ENCODE data around the gene SNAP47. TPM values are rescaled to one million over a fixed set of nuclear protein-coding genes. Genes with fewer than 3 reads are reported as not detected.

SNAP47 gene
- polyA plus RNA-seq, 1 donor, result 25.2 TPM

DNA sequence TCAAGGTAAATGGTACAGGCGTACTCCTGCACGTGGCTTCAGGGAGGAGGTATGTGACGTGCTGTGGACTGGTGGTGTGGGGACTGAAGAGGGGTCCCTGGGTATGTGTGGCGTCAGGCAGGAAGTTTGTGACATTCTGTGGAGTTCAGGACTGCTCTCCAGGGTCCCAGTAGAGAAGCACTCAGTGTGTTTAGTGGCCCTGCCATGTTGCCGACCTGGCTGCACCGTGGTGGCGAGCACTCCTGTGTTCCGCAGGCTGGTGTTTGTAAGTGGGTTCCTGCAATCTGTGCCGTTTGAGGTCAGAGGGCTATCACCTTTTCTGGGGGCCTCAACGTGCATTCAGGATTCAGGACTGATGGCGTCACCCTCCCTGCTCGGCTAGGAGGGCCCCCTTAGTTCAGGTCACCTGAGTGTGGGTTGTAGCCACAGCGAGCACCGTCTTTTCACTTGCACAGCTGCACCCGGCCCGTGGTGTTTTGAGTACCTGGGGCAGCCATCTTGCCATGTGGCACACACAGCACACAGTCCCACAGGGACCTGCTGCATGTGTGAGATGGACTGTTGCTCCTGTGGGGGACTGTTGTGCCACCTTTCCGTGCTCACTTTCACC is 26.5 kb downstream of the SNAP47 start:
- Histone ChIP-seq H3K27ac (ENCODE audit: low read length) (no peak overlapping the region), H3K4me1 (ENCODE audit: control insufficient read depth, insufficient read depth, low read length) (peaks cover 9% of the 10 kb centered on the region), H3K4me3 (ENCODE audit: low read length) (no peak overlapping the region), H3K27me3 (ENCODE audit: control insufficient read depth, insufficient read depth, low read length) (no peaks in the 10 kb centered on the region), H3K36me3 (ENCODE audit: control insufficient read depth, insufficient read depth, low read length) (peaks cover 65% of the 10 kb centered on the region), H3K9me3 (ENCODE audit: control insufficient read depth, low read depth, low read length) (no peaks in the 10 kb centered on the region)
- no peak for DNase-seq
- WGBS (ENCODE audit: insufficient coverage, low lambda C conversion rate), result no CpG with 5 or more reads among the region's 17 CpGs

DNA sequence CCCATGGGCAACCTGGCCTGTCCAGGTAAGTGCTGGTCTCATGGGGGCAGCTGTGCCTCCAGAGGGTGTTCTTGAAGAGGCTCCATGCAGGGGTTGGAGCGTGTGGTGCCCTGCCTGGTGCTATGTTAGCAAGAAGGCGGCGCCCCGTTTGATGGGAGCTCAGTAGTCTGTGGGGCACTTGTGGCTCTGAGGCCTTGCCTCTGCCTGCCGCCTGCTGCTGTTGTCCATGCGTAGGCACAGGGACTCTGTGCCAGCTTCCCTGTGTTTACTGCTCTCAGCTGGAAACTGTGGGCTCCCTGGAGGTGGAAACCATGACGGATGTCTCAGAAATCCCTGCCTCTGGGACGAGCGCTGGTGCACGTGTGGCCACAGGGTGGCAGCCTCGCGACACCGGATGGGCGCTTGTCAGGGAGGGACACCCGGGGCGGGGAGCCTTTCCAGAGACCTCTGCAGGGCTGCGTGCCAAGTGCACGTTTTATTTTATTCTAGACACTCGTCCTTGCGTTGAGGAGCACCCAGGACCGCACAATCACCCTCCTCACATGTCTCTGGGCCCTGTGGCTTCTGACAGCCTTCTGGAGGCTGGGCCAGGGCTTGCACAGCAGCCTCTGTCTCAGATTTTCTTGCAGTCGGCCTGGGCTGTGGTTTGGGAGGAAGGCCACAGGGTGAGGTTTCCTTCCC is 27.1 kb downstream of the SNAP47 start:
- Histone ChIP-seq H3K27me3 (ENCODE audit: control insufficient read depth, insufficient read depth, low read length) (no peaks in the 10 kb centered on the region), H3K36me3 (ENCODE audit: control insufficient read depth, insufficient read depth, low read length) (peaks cover 65% of the 10 kb centered on the region), H3K27ac (ENCODE audit: low read length) (no peak overlapping the region), H3K9me3 (ENCODE audit: control insufficient read depth, low read depth, low read length) (no peaks in the 10 kb centered on the region), H3K4me1 (ENCODE audit: control insufficient read depth, insufficient read depth, low read length) (peaks cover 15% of the 10 kb centered on the region), H3K4me3 (ENCODE audit: low read length) (no peak overlapping the region)
- peak; percentile 68 to 71 for DNase-seq
- no CpG with 5 or more reads among the region's 22 CpGs for WGBS (ENCODE audit: insufficient coverage, low lambda C conversion rate)

- no CpG with 5 or more reads among the region's 16 CpGs for WGBS (ENCODE audit: insufficient coverage, low lambda C conversion rate)
- H3K36me3 ChIP-seq (ENCODE audit: control insufficient read depth, insufficient read depth, low read length), result peaks cover 68% of the 10 kb centered on the region
Observed at GRCh38 chr1:227763246-227764018, 28.2 kb downstream of the SNAP47 start.

DNA sequence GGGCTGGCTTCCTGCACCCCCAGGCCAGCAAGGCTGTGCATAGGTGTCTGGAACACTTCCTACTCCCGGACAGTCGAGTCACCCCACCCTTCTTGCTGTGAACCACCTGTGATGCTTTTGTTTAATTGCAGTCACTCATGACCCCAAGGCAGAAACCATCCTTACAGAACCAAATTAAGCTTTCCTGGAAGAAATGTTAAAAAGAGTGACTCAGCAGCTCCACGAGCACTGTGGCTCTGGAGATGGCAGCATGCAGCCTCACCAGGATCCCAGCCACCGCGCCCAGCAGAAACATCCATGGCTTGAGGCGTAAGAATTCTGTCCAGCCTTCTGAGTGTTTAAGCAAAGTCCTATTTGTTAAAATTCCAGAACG is 28.8 kb downstream of the SNAP47 start:
- H3K4me3 ChIP-seq (ENCODE audit: low read length), result no peak overlapping the region
- no CpG with 5 or more reads among the region's 7 CpGs for WGBS (ENCODE audit: insufficient coverage, low lambda C conversion rate)
- H3K27ac ChIP-seq (ENCODE audit: low read length), result no peak overlapping the region
- peaks cover 66% of the 10 kb centered on the region for H3K36me3 ChIP-seq (ENCODE audit: control insufficient read depth, insufficient read depth, low read length)
- no peak for DNase-seq
- H3K4me1 ChIP-seq (ENCODE audit: control insufficient read depth, insufficient read depth, low read length), result peaks cover 30% of the 10 kb centered on the region
- no peaks in the 10 kb centered on the region for H3K27me3 ChIP-seq (ENCODE audit: control insufficient read depth, insufficient read depth, low read length)
- no peaks in the 10 kb centered on the region for H3K9me3 ChIP-seq (ENCODE audit: control insufficient read depth, low read depth, low read length)

More at GRCh38 chr1:227763246-227764018, 28.2 kb downstream of the SNAP47 start:
- Histone ChIP-seq H3K27ac (ENCODE audit: low read length) (no peak overlapping the region), H3K9me3 (ENCODE audit: control insufficient read depth, low read depth, low read length) (no peaks in the 10 kb centered on the region), H3K27me3 (ENCODE audit: control insufficient read depth, insufficient read depth, low read length) (no peaks in the 10 kb centered on the region), H3K4me1 (ENCODE audit: control insufficient read depth, insufficient read depth, low read length) (peaks cover 25% of the 10 kb centered on the region), H3K4me3 (ENCODE audit: low read length) (no peak overlapping the region)
- no peak for DNase-seq

GRCh38 chr1:227765261-227766014 is 30.2 kb downstream of the SNAP47 start:
- no peak overlapping the region for H3K4me3 ChIP-seq (ENCODE audit: low read length)
- no peak overlapping the region for H3K27ac ChIP-seq (ENCODE audit: low read length)
- H3K4me1 ChIP-seq (ENCODE audit: control insufficient read depth, insufficient read depth, low read length), result peaks cover 31% of the 10 kb centered on the region
- H3K36me3 ChIP-seq (ENCODE audit: control insufficient read depth, insufficient read depth, low read length), result peaks cover 59% of the 10 kb centered on the region
- H3K9me3 ChIP-seq (ENCODE audit: control insufficient read depth, low read depth, low read length), result no peaks in the 10 kb centered on the region
- WGBS (ENCODE audit: insufficient coverage, low lambda C conversion rate), result no CpG with 5 or more reads among the region's 8 CpGs
- H3K27me3 ChIP-seq (ENCODE audit: control insufficient read depth, insufficient read depth, low read length), result no peaks in the 10 kb centered on the region
- no peak for DNase-seq

DNA sequence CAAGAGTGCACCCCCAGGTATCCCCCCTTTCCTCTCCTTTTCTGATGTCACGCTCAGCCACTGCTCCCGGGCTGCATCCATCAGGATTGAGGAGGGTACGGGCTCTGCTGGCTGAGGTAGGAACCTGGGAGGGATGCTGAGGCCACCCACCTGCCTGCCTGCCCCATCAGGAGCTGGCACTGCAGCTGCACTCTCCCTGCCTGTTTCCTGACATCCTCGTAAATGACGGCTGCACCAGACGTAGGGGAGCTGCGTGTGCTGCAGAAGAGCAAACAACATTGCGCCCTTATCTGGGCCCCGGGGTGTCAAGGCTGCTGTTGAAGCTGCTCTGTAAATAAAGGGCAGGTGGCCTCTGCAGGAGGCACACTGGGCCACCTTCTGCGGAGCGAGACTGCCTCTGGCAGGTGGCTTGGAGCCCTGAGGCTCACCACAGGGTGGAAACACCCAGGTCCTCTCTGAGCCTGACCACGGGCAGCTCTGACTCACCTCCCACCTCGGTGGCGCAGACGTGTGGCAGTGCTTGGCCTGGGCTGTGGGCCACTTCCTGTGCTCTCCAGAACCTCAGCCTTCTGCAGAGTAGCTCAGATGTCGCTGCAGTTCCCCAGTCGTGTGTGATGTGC is 30.9 kb downstream of the SNAP47 start:
- peaks cover 61% of the 10 kb centered on the region for H3K36me3 ChIP-seq (ENCODE audit: control insufficient read depth, insufficient read depth, low read length)
- WGBS (ENCODE audit: insufficient coverage, low lambda C conversion rate), result 50% methylated on average over 1 of the region's 17 CpGs

GRCh38 chr1:227766653-227767277 is 31.5 kb downstream of the SNAP47 start:
- no peak overlapping the region for H3K27ac ChIP-seq (ENCODE audit: low read length)

More for the DNA sequence above, 30.9 kb downstream of the SNAP47 start:
- DNase-seq, result peak in 1 of 2 donors; percentile 59
- Histone ChIP-seq H3K4me3 (ENCODE audit: low read length) (no peak overlapping the region), H3K27ac (ENCODE audit: low read length) (no peak overlapping the region), H3K27me3 (ENCODE audit: control insufficient read depth, insufficient read depth, low read length) (no peaks in the 10 kb centered on the region), H3K9me3 (ENCODE audit: control insufficient read depth, low read depth, low read length) (no peaks in the 10 kb centered on the region), H3K4me1 (ENCODE audit: control insufficient read depth, insufficient read depth, low read length) (peaks cover 31% of the 10 kb centered on the region)

GRCh38 chr1:227767401-227768124 is 32.3 kb downstream of the SNAP47 start:
- peaks cover 52% of the 10 kb centered on the region for H3K36me3 ChIP-seq (ENCODE audit: control insufficient read depth, insufficient read depth, low read length)
- H3K4me3 ChIP-seq (ENCODE audit: low read length), result no peak overlapping the region
- WGBS (ENCODE audit: insufficient coverage, low lambda C conversion rate), result no CpG with 5 or more reads among the region's 6 CpGs
- peaks cover 30% of the 10 kb centered on the region for H3K4me1 ChIP-seq (ENCODE audit: control insufficient read depth, insufficient read depth, low read length)
- peak overlapping the region; percentile 55 for H3K27ac ChIP-seq (ENCODE audit: low read length)
- DNase-seq, result no peak
- H3K27me3 ChIP-seq (ENCODE audit: control insufficient read depth, insufficient read depth, low read length), result no peaks in the 10 kb centered on the region
- no peaks in the 10 kb centered on the region for H3K9me3 ChIP-seq (ENCODE audit: control insufficient read depth, low read depth, low read length)

More at GRCh38 chr1:227766653-227767277, 31.5 kb downstream of the SNAP47 start:
- no peak overlapping the region for H3K4me3 ChIP-seq (ENCODE audit: low read length)
- DNase-seq, result no peak
- WGBS (ENCODE audit: insufficient coverage, low lambda C conversion rate), result no CpG with 5 or more reads among the region's 19 CpGs
- no peaks in the 10 kb centered on the region for H3K27me3 ChIP-seq (ENCODE audit: control insufficient read depth, insufficient read depth, low read length)
- H3K36me3 ChIP-seq (ENCODE audit: control insufficient read depth, insufficient read depth, low read length), result peaks cover 55% of the 10 kb centered on the region
- peaks cover 31% of the 10 kb centered on the region for H3K4me1 ChIP-seq (ENCODE audit: control insufficient read depth, insufficient read depth, low read length)
- H3K9me3 ChIP-seq (ENCODE audit: control insufficient read depth, low read depth, low read length), result no peaks in the 10 kb centered on the region

DNA sequence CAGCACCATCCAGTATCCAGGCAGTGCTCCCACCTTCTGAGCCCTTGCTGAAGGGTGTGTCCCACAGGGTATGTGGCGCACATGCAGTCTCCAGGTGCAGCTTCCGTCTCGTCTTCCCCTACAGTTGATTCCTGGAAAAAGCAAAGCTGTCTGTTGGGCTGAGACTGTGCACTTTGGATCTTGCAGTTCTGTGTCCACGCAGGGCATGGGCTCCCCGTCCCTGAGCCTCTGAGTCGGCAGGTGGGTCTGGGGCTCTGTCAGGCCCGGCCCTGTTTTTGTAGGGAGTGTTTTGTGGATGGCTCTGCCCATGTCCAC is 32.8 kb downstream of the SNAP47 start:
- Histone ChIP-seq H3K36me3 (ENCODE audit: control insufficient read depth, insufficient read depth, low read length) (peaks cover 52% of the 10 kb centered on the region), H3K4me1 (ENCODE audit: control insufficient read depth, insufficient read depth, low read length) (peaks cover 26% of the 10 kb centered on the region), H3K9me3 (ENCODE audit: control insufficient read depth, low read depth, low read length) (no peaks in the 10 kb centered on the region), H3K27me3 (ENCODE audit: control insufficient read depth, insufficient read depth, low read length) (no peaks in the 10 kb centered on the region), H3K27ac (ENCODE audit: low read length) (peak overlapping the region; percentile 55), H3K4me3 (ENCODE audit: low read length) (no peak overlapping the region)
- DNase-seq, result peak; percentile 71 to 85
- no CpG with 5 or more reads among the region's 7 CpGs for whole genome bisulfite sequencing (ENCODE audit: insufficient coverage, low lambda C conversion rate)
